Nephron (organoid): ENCODE results near the gene SKA2.

Experiments
- H3K27ac Mint-ChIP-seq, 3 experiments: 2 replicates each; pipeline ENCODE4 v1.8.0; 2020; ENCODE audit warnings: mixed read lengths in 3 of 3, mild to moderate bottlenecking in 2 of 3, moderate library complexity in 1 of 3
- H3K27me3 Mint-ChIP-seq: 2 replicates; pipeline ENCODE4 v1.8.0; 2021; ENCODE audit warnings: low read depth, mild to moderate bottlenecking, moderate library complexity, mixed read lengths
- H3K36me3 Mint-ChIP-seq: 2 replicates; pipeline ENCODE4 v1.8.0; 2020; ENCODE audit warnings: low read depth, mixed read lengths
- H3K4me1 Mint-ChIP-seq: 2 replicates; pipeline ENCODE4 v1.8.0; 2020; ENCODE audit warnings: mixed read lengths
- H3K4me3 Mint-ChIP-seq, 3 experiments: 2 replicates each; pipeline ENCODE4 v1.8.0; 2020; ENCODE audit warnings: mild to moderate bottlenecking in 3 of 3, mixed read lengths in 3 of 3, moderate library complexity in 2 of 3
- H3K9me3 Mint-ChIP-seq: 2 replicates; pipeline ENCODE4 v1.8.0; 2020; ENCODE audit warnings: mixed read lengths
- CTCF ChIP-seq, 3 experiments: fragments of 200-600 bp; sonication (generic); IDR thresholded peaks; one replicate each; pipeline ENCODE4 v1.5.0; 2021; ENCODE audit warnings: antibody characterized with exemption in 3 of 3; ENCODE audit not compliant: unreplicated experiment in 3 of 3

The SKA2 gene

GRCh38 chr17:59174671-59175070 is 19.7 kb upstream of the SKA2 start:
- TF ChIP-seq CTCF (IDR thresholded peaks at IDR 0.05; ENCODE audit: unreplicated experiment in 3 of 3): no peak
- no peak overlapping the region for H3K27ac Mint-ChIP-seq
- H3K4me3 Mint-ChIP-seq: no peak overlapping the region
- H3K36me3 Mint-ChIP-seq: peaks cover 33% of the 10 kb centered on the region
- no peaks in the 10 kb centered on the region for H3K4me1 Mint-ChIP-seq
- H3K9me3 Mint-ChIP-seq: no peaks in the 10 kb centered on the region
- no peaks in the 10 kb centered on the region for H3K27me3 Mint-ChIP-seq

GRCh38 chr17:59172436-59173004 is 17.5 kb upstream of the SKA2 start:
- Mint-ChIP-seq H3K9me3 (no peaks in the 10 kb centered on the region), H3K36me3 (peaks cover 33% of the 10 kb centered on the region), H3K27me3 (no peaks in the 10 kb centered on the region), H3K4me3 (no peak overlapping the region), H3K4me1 (no peaks in the 10 kb centered on the region), H3K27ac (no peak overlapping the region)
- TF ChIP-seq CTCF (IDR thresholded peaks at IDR 0.05; ENCODE audit: unreplicated experiment in 3 of 3): no peak

- Mint-ChIP-seq H3K4me3 (no peak overlapping the region), H3K36me3 (peaks cover 8% of the 10 kb centered on the region), H3K9me3 (no peaks in the 10 kb centered on the region), H3K27me3 (no peaks in the 10 kb centered on the region), H3K27ac (no peak overlapping the region), H3K4me1 (no peaks in the 10 kb centered on the region)
- TF ChIP-seq CTCF (IDR thresholded peaks at IDR 0.05; ENCODE audit: unreplicated experiment in 3 of 3): no peak
These were observed 12.6 kb upstream of the SKA2 start for GRCh38 chr17:59167571-59168001.

- H3K36me3 Mint-ChIP-seq: peaks cover 5% of the 10 kb centered on the region
- H3K27me3 Mint-ChIP-seq: no peaks in the 10 kb centered on the region
- H3K4me1 Mint-ChIP-seq: no peaks in the 10 kb centered on the region
- no peaks in the 10 kb centered on the region for H3K9me3 Mint-ChIP-seq
- peak; percentile 45 to 51 (median 48) for TF ChIP-seq CTCF (IDR thresholded peaks at IDR 0.05; ENCODE audit: unreplicated experiment in 3 of 3)
- H3K27ac Mint-ChIP-seq: peak overlapping the region; percentile 48 to 72 (median 65)
- H3K4me3 Mint-ChIP-seq: no peak overlapping the region
These were observed 11.0 kb upstream of the SKA2 start for GRCh38 chr17:59165933-59166342.

DNA sequence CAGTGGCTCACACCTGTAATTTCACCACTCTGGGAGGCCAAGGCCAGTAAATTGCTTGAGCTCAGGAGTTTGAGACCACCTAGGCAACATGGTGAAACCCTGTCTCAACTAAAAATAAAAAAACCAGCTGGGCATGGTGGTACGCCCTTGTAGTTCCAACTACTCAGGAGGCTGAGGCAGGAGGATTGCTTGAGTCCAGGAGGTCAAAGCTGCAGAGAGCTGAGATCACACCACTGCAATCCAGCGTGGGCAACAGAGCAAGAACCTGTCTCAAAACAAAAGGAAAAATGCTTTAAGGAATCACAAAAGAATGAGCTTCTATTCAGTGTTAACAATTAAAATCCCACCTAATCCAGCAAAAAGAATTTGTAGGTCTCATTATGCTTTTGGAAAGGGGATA is 6.5 kb upstream of the SKA2 start:
- TF ChIP-seq CTCF (IDR thresholded peaks at IDR 0.05; ENCODE audit: unreplicated experiment in 3 of 3): no peak
- Mint-ChIP-seq H3K9me3 (no peaks in the 10 kb centered on the region), H3K27ac (no peak overlapping the region), H3K4me1 (peaks cover 4% of the 10 kb centered on the region), H3K27me3 (no peaks in the 10 kb centered on the region), H3K36me3 (no peaks in the 10 kb centered on the region), H3K4me3 (no peak overlapping the region)
